Left ventricle myocardium inferior (tissue), 1 donor: ENCODE data around the gene PRR16. TPM values are rescaled to one million over a fixed set of nuclear protein-coding genes. Genes with fewer than 3 reads are reported as not detected.

ENCODE experiments used
- DNase-seq: peaks from one replicate; pipeline ENCODE4 v3.0.0-alpha.2; 2020
- H3K27ac ChIP-seq: fragments of 200-600 bp; replicated peaks from 2 replicates; pipeline ENCODE4 v1.8.0; 2021
- H3K27me3 ChIP-seq: fragments of 200-600 bp; 2 replicates; pipeline ENCODE4 v1.8.0; 2021; ENCODE audit warnings: low read depth
- H3K36me3 ChIP-seq: fragments of 200-600 bp; 2 replicates; pipeline ENCODE4 v1.8.0; 2021
- H3K4me1 ChIP-seq: fragments of 200-600 bp; 2 replicates; pipeline ENCODE4 v1.8.0; 2021
- H3K4me3 ChIP-seq: fragments of 200-600 bp; 2 replicates; pipeline ENCODE4 v1.8.0; 2021; ENCODE audit warnings: mild to moderate bottlenecking, moderate library complexity
- H3K9me3 ChIP-seq: fragments of 200-600 bp; replicated peaks from 2 replicates; pipeline ENCODE4 v1.8.0; 2021
- CTCF ChIP-seq: fragments of 200-600 bp; IDR thresholded peaks from 2 replicates; pipeline ENCODE4 v1.8.0; 2021; ENCODE audit warnings: antibody characterized with exemption, mild to moderate bottlenecking, borderline replicate concordance
- intact Hi-C: fragments of 100-400 bp; cut with micrococcal nuclease; formaldehyde crosslinking; loops from one replicate; pipeline ENCODE4 v1.11.0; 2022
- total RNA-seq: library from RNA; stranded (reverse); fragmentation: NEBNext Ultra II Directional; extraction: Animal tissue kit (Norgen Biotek cat#: 25700); gene quantifications from one replicate; pipeline ENCODE4 v1.2.1, GENCODE V29; 2021
- donor health status: DM: no; HTN: yes; CAD: no; lungs with severe emphysema.

Gene PRR16
- total RNA-seq, 1 donor from 2014 or later, result 15.3 TPM

DNA sequence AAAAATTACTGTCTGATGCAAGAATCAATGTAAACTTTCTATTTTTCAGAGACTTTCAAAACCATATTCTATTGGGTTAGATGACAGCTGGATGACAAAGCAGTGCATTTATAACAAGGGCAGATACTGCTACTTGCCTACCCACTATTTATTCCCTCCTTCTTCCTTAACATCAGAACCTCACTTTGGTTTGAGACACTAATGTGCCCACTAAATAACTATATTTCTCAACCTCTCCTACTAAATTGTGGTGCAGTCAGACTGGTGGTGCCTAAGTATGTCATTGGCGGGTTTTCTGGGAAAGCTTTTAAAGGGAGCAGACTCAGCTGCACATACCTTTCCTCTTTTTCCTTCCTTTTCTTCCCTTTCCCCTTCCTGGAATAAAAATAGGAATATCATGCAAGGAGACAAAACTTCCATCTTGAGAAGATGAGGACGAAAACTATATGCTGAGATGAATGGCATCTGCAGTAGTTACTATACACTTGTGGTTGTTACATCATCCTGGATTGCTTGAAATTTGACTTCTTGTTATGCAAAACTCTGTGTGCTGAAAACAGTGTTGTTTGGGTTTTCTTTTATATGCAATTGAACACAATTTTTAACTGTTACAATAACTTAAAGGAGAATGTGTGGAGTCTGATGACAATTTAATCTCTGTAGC, 43.8 kb downstream of the PRR16 start:
- Histone ChIP-seq H3K27ac (no peak overlapping the region), H3K27me3 (no peaks in the 10 kb centered on the region), H3K36me3 (no peaks in the 10 kb centered on the region), H3K4me1 (peaks cover 7% of the 10 kb centered on the region), H3K9me3 (no peaks in the 10 kb centered on the region), H3K4me3 (no peak overlapping the region)
- no peak for TF ChIP-seq CTCF
- DNase-seq, result no peak
- intact Hi-C loops, result no loop called here

DNA sequence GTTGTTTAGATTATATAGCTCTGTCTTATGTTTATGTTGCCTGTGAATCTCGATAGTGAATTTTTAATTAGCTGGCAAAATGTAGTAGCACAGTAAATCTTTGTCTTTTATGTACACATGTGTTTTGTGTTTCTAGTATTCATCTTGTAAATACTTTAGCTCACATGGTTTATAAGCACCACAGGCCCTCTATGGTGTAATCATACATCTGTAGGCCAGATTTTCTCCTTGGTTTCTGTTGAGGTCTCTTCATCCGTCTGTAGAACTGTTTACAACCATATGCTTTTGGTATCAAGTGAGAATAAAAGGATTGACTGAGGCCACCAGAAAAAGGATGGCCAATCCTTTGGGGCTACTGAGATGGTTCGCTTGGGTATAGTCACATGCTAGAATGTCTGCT, 45.0 kb downstream of the PRR16 start:
- Histone ChIP-seq H3K4me1 (peaks cover 7% of the 10 kb centered on the region), H3K27me3 (no peaks in the 10 kb centered on the region), H3K4me3 (no peak overlapping the region), H3K36me3 (no peaks in the 10 kb centered on the region), H3K9me3 (no peaks in the 10 kb centered on the region), H3K27ac (no peak overlapping the region)
- no peak for DNase-seq
- TF ChIP-seq CTCF, result no peak
- intact Hi-C loops, result no loop called here

DNA sequence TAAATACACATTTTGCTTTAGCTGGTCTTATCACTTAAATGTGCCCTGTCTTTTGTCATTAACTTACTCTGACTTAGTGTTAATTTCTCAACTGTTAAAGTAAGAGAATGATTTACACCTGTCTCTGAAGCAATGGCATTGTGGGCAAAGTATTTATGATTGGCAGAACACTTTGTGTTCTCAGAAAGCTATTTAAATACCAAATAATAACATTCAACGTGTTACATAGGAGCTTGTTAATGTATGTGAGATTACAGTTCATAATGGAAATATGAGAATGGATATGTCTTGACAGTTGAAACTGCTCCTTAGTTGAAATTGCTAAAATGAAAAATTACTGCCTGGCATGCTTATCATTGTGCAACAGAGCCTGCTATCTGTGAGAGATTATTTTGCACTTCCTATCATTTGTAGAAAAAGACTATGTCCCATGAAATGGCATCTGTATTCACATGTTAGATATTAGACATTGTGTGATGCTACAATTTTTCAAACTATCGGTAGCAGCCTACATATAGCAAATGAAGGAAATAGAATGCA, 46.1 kb downstream of the PRR16 start:
- no peak for DNase-seq
- Histone ChIP-seq H3K36me3 (no peaks in the 10 kb centered on the region), H3K9me3 (no peaks in the 10 kb centered on the region), H3K4me3 (no peak overlapping the region), H3K4me1 (peaks cover 7% of the 10 kb centered on the region), H3K27me3 (no peaks in the 10 kb centered on the region), H3K27ac (no peak overlapping the region)
- TF ChIP-seq CTCF, result no peak
- intact Hi-C loops, result no loop called here

DNA sequence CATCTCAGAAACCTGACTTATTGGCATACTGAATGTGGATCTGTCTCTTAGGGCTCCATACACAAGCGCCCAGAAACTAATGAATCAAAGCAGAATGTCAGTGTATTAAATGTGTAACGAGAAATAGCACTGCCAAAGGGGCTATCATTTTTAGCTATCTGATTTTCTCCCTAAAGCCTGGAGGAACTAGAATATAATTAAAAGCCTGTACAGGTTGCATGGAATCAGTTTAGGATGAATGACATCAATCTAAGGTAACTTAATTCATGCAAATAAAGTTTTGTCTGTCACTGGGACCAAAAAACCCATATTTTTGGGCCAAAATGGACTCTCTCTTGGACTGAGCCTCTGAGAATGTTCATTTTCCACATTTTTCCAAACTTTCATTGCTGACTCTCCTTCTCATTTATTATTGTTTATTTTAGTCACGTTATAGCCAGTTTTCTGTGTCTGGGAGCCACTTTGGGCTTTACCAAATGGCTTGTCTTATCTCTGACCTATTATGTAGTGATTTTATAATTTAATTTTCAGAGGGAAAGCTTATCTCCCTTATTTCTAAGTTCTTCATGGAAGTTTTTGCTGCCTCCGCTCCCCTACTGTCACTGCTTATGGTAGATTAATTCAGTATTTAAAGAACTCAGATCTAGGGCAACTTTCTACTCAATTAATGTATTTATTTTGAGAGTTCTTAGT, 47.0 kb downstream of the PRR16 start:
- H3K9me3 ChIP-seq, result no peaks in the 10 kb centered on the region
- no peak overlapping the region for H3K4me3 ChIP-seq
- DNase-seq, result no peak
- H3K36me3 ChIP-seq, result no peaks in the 10 kb centered on the region
- no peak for TF ChIP-seq CTCF
- no peaks in the 10 kb centered on the region for H3K27me3 ChIP-seq
- peaks cover 7% of the 10 kb centered on the region for H3K4me1 ChIP-seq
- intact Hi-C loops, result no loop called here
- H3K27ac ChIP-seq, result no peak overlapping the region

GRCh38 chr5:120512068-120512467, 48.0 kb downstream of the PRR16 start:
- no peaks in the 10 kb centered on the region for H3K9me3 ChIP-seq
- no peak overlapping the region for H3K27ac ChIP-seq
- no peak for TF ChIP-seq CTCF
- H3K36me3 ChIP-seq, result no peaks in the 10 kb centered on the region
- H3K27me3 ChIP-seq, result no peaks in the 10 kb centered on the region
- H3K4me3 ChIP-seq, result no peak overlapping the region
- H3K4me1 ChIP-seq, result peaks cover 12% of the 10 kb centered on the region
- no peak for DNase-seq
- intact Hi-C loops, result no loop called here
